Endometrial microvascular endothelial cells (primary cell): ENCODE results near the gene SLC38A10. TPM values are rescaled to one million over a fixed set of nuclear protein-coding genes. Genes with fewer than 3 reads are reported as not detected.

Experiments
- in situ Hi-C: cut with HindIII; loops from 2 replicates; pipeline ENCODE4 v1.10.0; 2017; ENCODE audit warnings: low sequenced_read_pairs, low pct_unique_long_range_greater_than_20kb; ENCODE audit errors: inconsistent ontology term
- total RNA-seq: library from RNA; depleted of rRNA; stranded (reverse); fragments of >200 nt; gene quantifications from one replicate; pipeline ENCODE4 v1.2.3, GENCODE V29; 2015; ENCODE audit errors: inconsistent ontology term

The SLC38A10 gene
- total RNA-seq, 1 donor from 2014 or later: 103 TPM

- in situ Hi-C loops: no loop called here
These were observed 31.5 kb downstream of the SLC38A10 start for GRCh38 chr17:81263371-81264181.

- in situ Hi-C loops: no loop called here
These were observed 33.3 kb downstream of the SLC38A10 start for GRCh38 chr17:81261582-81262336.

GRCh38 chr17:81261096-81261495 lies 34.0 kb downstream of the SLC38A10 start:
- in situ Hi-C loops: no loop called here

GRCh38 chr17:81260641-81261040 lies 34.5 kb downstream of the SLC38A10 start:
- in situ Hi-C loops: no loop called here

- in situ Hi-C loops: no loop called here
These were observed 34.9 kb downstream of the SLC38A10 start for GRCh38 chr17:81260171-81260570.

GRCh38 chr17:81259058-81259605 lies 36.0 kb downstream of the SLC38A10 start:
- in situ Hi-C loops: no loop called here

GRCh38 chr17:81258292-81258691 lies 36.8 kb downstream of the SLC38A10 start:
- in situ Hi-C loops: no loop called here

- in situ Hi-C loops: no loop called here
These were observed 37.6 kb downstream of the SLC38A10 start for GRCh38 chr17:81257533-81257932.

- in situ Hi-C loops: no loop called here
These were observed 38.5 kb downstream of the SLC38A10 start for GRCh38 chr17:81256616-81257015.

GRCh38 chr17:81254955-81255717 lies 40.0 kb downstream of the SLC38A10 start:
- in situ Hi-C loops: no loop called here

GRCh38 chr17:81253358-81254131 lies 41.6 kb downstream of the SLC38A10 start:
- in situ Hi-C loops: no loop called here

GRCh38 chr17:81252987-81253329 lies 42.1 kb downstream of the SLC38A10 start:
- in situ Hi-C loops: no loop called here

GRCh38 chr17:81252326-81252986 lies 42.7 kb downstream of the SLC38A10 start:
- in situ Hi-C loops: no loop called here

GRCh38 chr17:81251709-81252301 lies 43.3 kb downstream of the SLC38A10 start:
- in situ Hi-C loops: no loop called here

GRCh38 chr17:81251094-81251708 lies 43.9 kb downstream of the SLC38A10 start:
- in situ Hi-C loops: no loop called here

- in situ Hi-C loops: no loop called here
These were observed 44.6 kb downstream of the SLC38A10 start for GRCh38 chr17:81250286-81251093.
